Measurements from ENCODE around the gene MYL10.

GRCh38 chr7:101663747-101664146 lies 34.7 kb upstream of the MYL10 start:
- TF ChIP-seq, protein P1, sequence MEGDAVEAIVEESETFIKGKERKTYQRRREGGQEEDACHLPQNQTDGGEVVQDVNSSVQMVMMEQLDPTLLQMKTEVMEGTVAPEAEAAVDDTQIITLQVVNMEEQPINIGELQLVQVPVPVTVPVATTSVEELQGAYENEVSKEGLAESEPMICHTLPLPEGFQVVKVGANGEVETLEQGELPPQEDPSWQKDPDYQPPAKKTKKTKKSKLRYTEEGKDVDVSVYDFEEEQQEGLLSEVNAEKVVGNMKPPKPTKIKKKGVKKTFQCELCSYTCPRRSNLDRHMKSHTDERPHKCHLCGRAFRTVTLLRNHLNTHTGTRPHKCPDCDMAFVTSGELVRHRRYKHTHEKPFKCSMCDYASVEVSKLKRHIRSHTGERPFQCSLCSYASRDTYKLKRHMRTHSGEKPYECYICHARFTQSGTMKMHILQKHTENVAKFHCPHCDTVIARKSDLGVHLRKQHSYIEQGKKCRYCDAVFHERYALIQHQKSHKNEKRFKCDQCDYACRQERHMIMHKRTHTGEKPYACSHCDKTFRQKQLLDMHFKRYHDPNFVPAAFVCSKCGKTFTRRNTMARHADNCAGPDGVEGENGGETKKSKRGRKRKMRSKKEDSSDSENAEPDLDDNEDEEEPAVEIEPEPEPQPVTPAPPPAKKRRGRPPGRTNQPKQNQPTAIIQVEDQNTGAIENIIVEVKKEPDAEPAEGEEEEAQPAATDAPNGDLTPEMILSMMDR (conservative IDR thresholded peaks at IDR 0.05; ENCODE audit: low read length): no peak
- no peak for TF ChIP-seq EZH2phosphoT487 (IDR thresholded peaks at IDR 0.05; ENCODE audit: borderline replicate concordance, low read depth, low read length)
